Panc1 (cell line): ENCODE results near the gene XK. TPM values are rescaled to one million over a fixed set of nuclear protein-coding genes. Genes with fewer than 3 reads are reported as not detected.

Experiments
- ATAC-seq: fragments of 200-7000 bp; cut with Tn5 transposase; 2 replicates; pipeline ENCODE4 v1.9.1; 2020; ENCODE audit warnings: mild to moderate bottlenecking, moderate library complexity
- BruUV-seq: library from RNA; stranded (reverse); fragments of 400-500 nt; replicated peaks from 2 replicates; lab custom pipeline; 2021; lab: Mats Ljungman, UMichigan
- CTCF ChIA-PET: fragments of 300-600 bp; sonication (Branson Sonifier 250); formaldehyde crosslinking; loops from one replicate; lab custom pipeline; 2022; ENCODE audit warnings: antibody characterized with exemption; lab: Charles Lee
- POLR2A ChIA-PET: fragments of 300-600 bp; sonication (Branson Sonifier 250); formaldehyde crosslinking; loops from one replicate; lab custom pipeline; 2022; ENCODE audit warnings: antibody characterized with exemption; lab: Charles Lee
- DNase-seq: peaks from one replicate; pipeline ENCODE4 v3.0.0-alpha.2; 2010; ENCODE audit warnings: low read depth, low spot score
- H3K27ac ChIP-seq: 2 replicates; pipeline ENCODE4 v1.5.1; 2011; ENCODE audit warnings: mild to moderate bottlenecking, low read length, inconsistent platforms
- H3K27me3 ChIP-seq: fragments of 200-500 bp; sonication (Bioruptor generic); 2 replicates; pipeline ENCODE4 v1.6.0; 2014; ENCODE audit warnings: low read length, inconsistent platforms; ENCODE audit not compliant: control insufficient read depth, insufficient read depth
- H3K36me3 ChIP-seq: fragments of 200-500 bp; sonication (Bioruptor generic); 2 replicates; pipeline ENCODE4 v1.5.1; 2014; ENCODE audit warnings: inconsistent platforms, mild to moderate bottlenecking, low read length, moderate library complexity; ENCODE audit not compliant: control insufficient read depth, insufficient read depth
- H3K4me1 ChIP-seq: 2 replicates; pipeline ENCODE4 v1.5.1; 2011; ENCODE audit warnings: inconsistent platforms, mild to moderate bottlenecking, low read length, moderate library complexity; ENCODE audit not compliant: control insufficient read depth, insufficient read depth
- H3K4me3 ChIP-seq, 2 experiments: 2 replicates each; pipeline ENCODE4 v1.5.1; 2011 to 2012; ENCODE audit warnings: low read depth in 2 of 2, low read length in 2 of 2, mild to moderate bottlenecking in 2 of 2, inconsistent platforms in 1 of 2, moderate library complexity in 1 of 2
- H3K9me3 ChIP-seq: fragments of 200-500 bp; sonication (Bioruptor generic); 2 replicates; pipeline ENCODE4 v1.5.1; 2014; ENCODE audit warnings: low read depth, mild to moderate bottlenecking, inconsistent platforms, low read length, moderate library complexity; ENCODE audit not compliant: control insufficient read depth, insufficient read depth
- POLR2AphosphoS5 ChIP-seq: IDR thresholded peaks from 2 replicates; pipeline ENCODE4 v1.6.1; 2012; ENCODE audit warnings: mild to moderate bottlenecking, low read depth, low read length, moderate library complexity
- SIN3A ChIP-seq: IDR thresholded peaks from 2 replicates; pipeline ENCODE4 v1.6.1; 2012; ENCODE audit warnings: low read depth, mild to moderate bottlenecking, low read length, moderate library complexity, borderline replicate concordance; ENCODE audit not compliant: insufficient read depth
- TCF7L2 ChIP-seq: IDR thresholded peaks from 2 replicates; pipeline ENCODE4 v1.6.1; 2011; ENCODE audit warnings: mild to moderate bottlenecking, low read depth, low read length, inconsistent platforms
- in situ Hi-C: cut with HindIII; loops from 2 replicates; pipeline ENCODE4 v1.10.0; 2016; ENCODE audit warnings: low sequenced_read_pairs, low pct_unique_long_range_greater_than_20kb
- intact Hi-C: fragments of 100-400 bp; cut with micrococcal nuclease; formaldehyde crosslinking; loops from one replicate; pipeline ENCODE4 v1.10.0; 2022; ENCODE audit not compliant: unreplicated experiment
- total RNA-seq: library from RNA; stranded (reverse); gene quantifications from one replicate; pipeline ENCODE4 v1.2.1, GENCODE V29; 2021; ENCODE audit not compliant: unreplicated experiment
- TF ChIP-seq, protein P1 (sequence below), 2 experiments: IDR thresholded peaks; 2 replicates each; pipeline ENCODE4 v1.6.1; 2011 to 2012; ENCODE audit warnings: low read depth in 2 of 2, control low read depth in 1 of 2, low read length in 1 of 2, mild to moderate bottlenecking in 1 of 2, moderate library complexity in 1 of 2; ENCODE audit not compliant: insufficient read depth in 1 of 2
- TF ChIP-seq, protein P2 (sequence below): fragments of 450-650 bp; IDR thresholded peaks from 2 replicates; pipeline ENCODE4 v1.5.1; 2017; ENCODE audit warnings: mild to moderate bottlenecking

Gene XK
- total RNA-seq, 1 experiment from 2014 or later = 1.3 TPM

DNA sequence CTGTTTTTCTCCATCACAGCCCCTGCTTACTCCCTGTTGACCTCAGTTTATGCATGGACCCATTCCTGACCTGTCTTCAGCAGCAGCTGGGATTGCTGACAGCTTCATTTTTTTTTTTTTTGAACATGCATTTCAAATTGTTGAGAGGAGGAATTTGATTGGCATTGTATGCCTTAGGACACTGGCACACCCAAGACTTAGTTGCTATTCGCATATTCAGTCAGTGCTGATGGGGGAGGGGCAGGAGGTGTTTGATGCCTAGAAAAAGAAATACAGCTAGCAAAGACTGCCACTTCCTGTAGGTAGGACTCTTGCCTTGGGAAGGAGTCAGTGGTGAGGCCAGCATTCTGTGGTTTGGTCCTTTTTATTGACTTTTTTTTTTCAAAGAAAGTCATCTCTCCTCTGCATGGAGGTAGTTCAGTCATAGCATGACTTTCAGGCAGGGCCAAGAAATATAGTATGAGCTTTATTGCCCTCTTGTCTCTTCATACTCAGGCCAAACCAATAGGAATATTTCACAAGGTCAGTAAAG is 33.6 kb upstream of the XK start:
- no peaks in the 10 kb centered on the region for H3K9me3 ChIP-seq
- intact Hi-C loops = no loop called here
- TF ChIP-seq TCF7L2 (no peak), POLR2AphosphoS5 (no peak), SIN3A (no peak)
- TF ChIP-seq, protein P1, sequence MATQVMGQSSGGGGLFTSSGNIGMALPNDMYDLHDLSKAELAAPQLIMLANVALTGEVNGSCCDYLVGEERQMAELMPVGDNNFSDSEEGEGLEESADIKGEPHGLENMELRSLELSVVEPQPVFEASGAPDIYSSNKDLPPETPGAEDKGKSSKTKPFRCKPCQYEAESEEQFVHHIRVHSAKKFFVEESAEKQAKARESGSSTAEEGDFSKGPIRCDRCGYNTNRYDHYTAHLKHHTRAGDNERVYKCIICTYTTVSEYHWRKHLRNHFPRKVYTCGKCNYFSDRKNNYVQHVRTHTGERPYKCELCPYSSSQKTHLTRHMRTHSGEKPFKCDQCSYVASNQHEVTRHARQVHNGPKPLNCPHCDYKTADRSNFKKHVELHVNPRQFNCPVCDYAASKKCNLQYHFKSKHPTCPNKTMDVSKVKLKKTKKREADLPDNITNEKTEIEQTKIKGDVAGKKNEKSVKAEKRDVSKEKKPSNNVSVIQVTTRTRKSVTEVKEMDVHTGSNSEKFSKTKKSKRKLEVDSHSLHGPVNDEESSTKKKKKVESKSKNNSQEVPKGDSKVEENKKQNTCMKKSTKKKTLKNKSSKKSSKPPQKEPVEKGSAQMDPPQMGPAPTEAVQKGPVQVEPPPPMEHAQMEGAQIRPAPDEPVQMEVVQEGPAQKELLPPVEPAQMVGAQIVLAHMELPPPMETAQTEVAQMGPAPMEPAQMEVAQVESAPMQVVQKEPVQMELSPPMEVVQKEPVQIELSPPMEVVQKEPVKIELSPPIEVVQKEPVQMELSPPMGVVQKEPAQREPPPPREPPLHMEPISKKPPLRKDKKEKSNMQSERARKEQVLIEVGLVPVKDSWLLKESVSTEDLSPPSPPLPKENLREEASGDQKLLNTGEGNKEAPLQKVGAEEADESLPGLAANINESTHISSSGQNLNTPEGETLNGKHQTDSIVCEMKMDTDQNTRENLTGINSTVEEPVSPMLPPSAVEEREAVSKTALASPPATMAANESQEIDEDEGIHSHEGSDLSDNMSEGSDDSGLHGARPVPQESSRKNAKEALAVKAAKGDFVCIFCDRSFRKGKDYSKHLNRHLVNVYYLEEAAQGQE (IDR thresholded peaks at IDR 0.05; ENCODE audit: insufficient read depth in 1 of 2, low read depth in 2 of 2, low read length in 1 of 2) = no peak
- TF ChIP-seq, protein P2, sequence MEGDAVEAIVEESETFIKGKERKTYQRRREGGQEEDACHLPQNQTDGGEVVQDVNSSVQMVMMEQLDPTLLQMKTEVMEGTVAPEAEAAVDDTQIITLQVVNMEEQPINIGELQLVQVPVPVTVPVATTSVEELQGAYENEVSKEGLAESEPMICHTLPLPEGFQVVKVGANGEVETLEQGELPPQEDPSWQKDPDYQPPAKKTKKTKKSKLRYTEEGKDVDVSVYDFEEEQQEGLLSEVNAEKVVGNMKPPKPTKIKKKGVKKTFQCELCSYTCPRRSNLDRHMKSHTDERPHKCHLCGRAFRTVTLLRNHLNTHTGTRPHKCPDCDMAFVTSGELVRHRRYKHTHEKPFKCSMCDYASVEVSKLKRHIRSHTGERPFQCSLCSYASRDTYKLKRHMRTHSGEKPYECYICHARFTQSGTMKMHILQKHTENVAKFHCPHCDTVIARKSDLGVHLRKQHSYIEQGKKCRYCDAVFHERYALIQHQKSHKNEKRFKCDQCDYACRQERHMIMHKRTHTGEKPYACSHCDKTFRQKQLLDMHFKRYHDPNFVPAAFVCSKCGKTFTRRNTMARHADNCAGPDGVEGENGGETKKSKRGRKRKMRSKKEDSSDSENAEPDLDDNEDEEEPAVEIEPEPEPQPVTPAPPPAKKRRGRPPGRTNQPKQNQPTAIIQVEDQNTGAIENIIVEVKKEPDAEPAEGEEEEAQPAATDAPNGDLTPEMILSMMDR = no peak
- DNase-seq (no peak), ATAC-seq (no peak)
- H3K4me3 ChIP-seq = no peak overlapping the region
- no peaks in the 10 kb centered on the region for H3K36me3 ChIP-seq
- in situ Hi-C loops = no loop called here
- POLR2A ChIA-PET = no interaction called here
- CTCF ChIA-PET = no interaction called here
- H3K4me1 ChIP-seq = no peaks in the 10 kb centered on the region
- no peak overlapping the region for H3K27ac ChIP-seq
- no peaks in the 10 kb centered on the region for H3K27me3 ChIP-seq
- BruUV-seq = no TSS peak

DNA sequence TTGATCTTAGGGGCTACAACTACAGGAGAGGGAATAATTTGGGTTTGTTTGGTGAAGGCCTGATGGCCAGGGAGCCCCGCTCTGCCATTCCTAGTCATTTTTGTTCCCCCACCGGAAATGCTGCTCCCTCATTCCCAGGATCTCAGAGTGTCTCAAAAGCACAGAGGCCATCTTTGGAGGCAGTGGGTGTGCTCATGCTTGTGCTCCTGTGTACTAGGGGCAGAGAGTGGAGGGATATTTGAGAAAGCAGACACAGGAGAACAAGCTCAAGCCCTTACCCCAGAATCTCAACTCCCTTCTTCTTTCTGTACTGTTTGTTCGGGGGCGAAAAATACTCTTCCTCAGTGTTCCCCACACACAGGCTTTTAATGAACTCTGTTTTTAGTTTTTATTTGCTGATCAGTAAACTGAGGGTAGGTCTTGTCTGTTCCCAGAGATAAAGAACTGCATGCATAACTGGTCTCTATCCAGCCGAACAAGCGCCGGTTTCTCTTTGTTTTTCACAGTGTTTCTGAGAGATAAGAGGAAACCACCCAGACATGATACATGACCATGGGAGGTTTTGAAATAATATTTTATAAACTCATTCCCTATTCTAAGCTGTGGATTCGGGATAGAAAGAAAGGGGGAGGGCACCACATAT is 32.9 kb upstream of the XK start:
- Histone ChIP-seq H3K36me3 (no peaks in the 10 kb centered on the region), H3K4me1 (no peaks in the 10 kb centered on the region), H3K4me3 (no peak overlapping the region), H3K27me3 (no peaks in the 10 kb centered on the region), H3K9me3 (no peaks in the 10 kb centered on the region), H3K27ac (no peak overlapping the region)
- no peak for TF ChIP-seq TCF7L2
- TF ChIP-seq, protein P1 (IDR thresholded peaks at IDR 0.05; ENCODE audit: insufficient read depth in 1 of 2, low read depth in 2 of 2, low read length in 1 of 2) = no peak
- no peak for TF ChIP-seq POLR2AphosphoS5
- in situ Hi-C loops = no loop called here
- ChIA-PET POLR2A (no interaction called here), CTCF (no interaction called here)
- DNase-seq (no peak), ATAC-seq (no peak)
- intact Hi-C loops = no loop called here
- BruUV-seq = no TSS peak
